ENCODE results near the gene DHRSX.
"Not testable (repeated sequence)": the region's sequence is repeated elsewhere in the genome, so short reads cannot be mapped to it uniquely, and the experiment has no call there.

DHRSX gene

GRCh38 chrX:2389324-2389723 lies 111.5 kb downstream of the DHRSX start:
- DNase-seq, result no peak

- no peak for DNase-seq
These were observed 112.1 kb downstream of the DHRSX start for GRCh38 chrX:2388669-2389068.

- DNase-seq, result peak; percentile 50
These were observed 113.0 kb downstream of the DHRSX start for GRCh38 chrX:2387614-2388239.

- peak; percentile 74 for DNase-seq
These were observed 115.6 kb downstream of the DHRSX start for GRCh38 chrX:2385224-2385623.

- DNase-seq, result no peak
These were observed 116.3 kb downstream of the DHRSX start for GRCh38 chrX:2384486-2384885.

GRCh38 chrX:2383735-2384134 lies 117.0 kb downstream of the DHRSX start:
- no peak for DNase-seq

GRCh38 chrX:2383144-2383543 lies 117.6 kb downstream of the DHRSX start:
- DNase-seq, result no peak

GRCh38 chrX:2382433-2383048 lies 118.2 kb downstream of the DHRSX start:
- DNase-seq, result not testable (repeated sequence)

- no peak for DNase-seq
These were observed 124.6 kb downstream of the DHRSX start for GRCh38 chrX:2376166-2376565.

GRCh38 chrX:2374086-2374485 lies 126.7 kb downstream of the DHRSX start:
- peak; percentile 30 for DNase-seq

- no peak for DNase-seq
These were observed 127.2 kb downstream of the DHRSX start for GRCh38 chrX:2373615-2374014.

GRCh38 chrX:2371026-2371711 lies 129.6 kb downstream of the DHRSX start:
- DNase-seq, result no peak

- peak; percentile 16 for DNase-seq
These were observed 130.3 kb downstream of the DHRSX start for GRCh38 chrX:2370456-2370855.

- DNase-seq, result no peak
These were observed 131.6 kb downstream of the DHRSX start for GRCh38 chrX:2369206-2369605.

- DNase-seq, result no peak
These were observed 140.0 kb downstream of the DHRSX start for GRCh38 chrX:2360731-2361130.

GRCh38 chrX:2359522-2359921 lies 141.3 kb downstream of the DHRSX start:
- not testable (repeated sequence) for DNase-seq

GRCh38 chrX:2351999-2352995 lies 148.5 kb downstream of the DHRSX start:
- DNase-seq, result peak; percentile 99

- DNase-seq, result peak; percentile 94
These were observed 149.5 kb downstream of the DHRSX start for GRCh38 chrX:2351321-2351720.

- DNase-seq, result not testable (repeated sequence)
These were observed 150.1 kb downstream of the DHRSX start for GRCh38 chrX:2350703-2351102.

GRCh38 chrX:2350036-2350435 lies 150.7 kb downstream of the DHRSX start:
- not testable (repeated sequence) for DNase-seq

GRCh38 chrX:2348211-2348610 lies 152.6 kb downstream of the DHRSX start:
- DNase-seq, result no peak

GRCh38 chrX:2346158-2346557 lies 154.6 kb downstream of the DHRSX start:
- no peak for DNase-seq

- no peak for DNase-seq
These were observed 155.2 kb downstream of the DHRSX start for GRCh38 chrX:2345562-2345961.

Data from HCEC 1CT (cell line).